ENCODE data around the gene LRP3. TPM values are rescaled to one million over a fixed set of nuclear protein-coding genes. Genes with fewer than 3 reads are reported as not detected.

Gene LRP3
- total RNA-seq, 1 experiment from 2014 or later, result 20.4 TPM

DNA sequence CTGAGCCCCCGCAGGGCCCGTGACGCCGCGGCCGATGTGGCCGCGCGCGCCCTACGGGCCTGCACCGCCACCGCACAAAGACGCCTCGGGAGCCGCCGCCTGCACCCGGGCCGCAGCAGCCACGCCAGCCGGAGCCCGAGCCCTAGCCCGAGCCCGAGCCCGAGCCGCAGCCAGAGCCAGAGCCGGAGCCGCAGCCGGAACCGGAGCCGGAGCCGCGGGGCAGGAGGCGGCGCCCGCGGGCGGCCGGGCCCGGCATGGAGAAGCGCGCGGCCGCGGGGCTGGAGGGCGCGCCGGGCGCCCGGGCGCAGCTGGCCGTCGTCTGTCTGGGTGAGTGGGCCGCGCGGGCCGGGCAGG lies 379 bp downstream of the LRP3 start:
- no peaks in the 10 kb centered on the region for H3K9me3 ChIP-seq (ENCODE audit: low read length)
- intact Hi-C loops (cut with micrococcal nuclease), result no loop called here
- H3K9ac ChIP-seq (ENCODE audit: low read length), result no peak overlapping the region; the same call in 1 of the 2 replicates
- CTCF ChIA-PET, result no interaction called here
- no peaks in the 10 kb centered on the region for H3K4me1 ChIP-seq (ENCODE audit: insufficient read depth, low read length)
- POLR2A ChIA-PET (ENCODE audit: unreplicated experiment), result no interaction called here
- H3K9me2 ChIP-seq (replicated peaks; ENCODE audit: low read length), result no peaks in the 10 kb centered on the region
- no peaks in the 10 kb centered on the region for H4K20me1 ChIP-seq (ENCODE audit: low read length)
- H3K36me3 ChIP-seq (ENCODE audit: low read depth, low read length), result no peaks in the 10 kb centered on the region
- TF ChIP-seq EZH2phosphoT487 (IDR thresholded peaks at IDR 0.05; ENCODE audit: borderline replicate concordance, low read length), result no peak
- no peaks in the 10 kb centered on the region for H3K27me3 ChIP-seq (ENCODE audit: low read length)
- H3K27ac ChIP-seq (ENCODE audit: low read length), result no peak overlapping the region
- H3K79me2 ChIP-seq (ENCODE audit: low read length), result no peaks in the 10 kb centered on the region
- ATAC-seq (peak; percentile 39), DNase-seq (no peak)
- no peaks in the 10 kb centered on the region for H3F3A ChIP-seq (ENCODE audit: low read length, unreplicated experiment)
- H2AFZ ChIP-seq (ENCODE audit: low read length), result peak overlapping the region; percentile 81; the same call in 1 of the 2 replicates
- H3K4me3 ChIP-seq (ENCODE audit: low read length), result peak overlapping the region; percentile 72; the same call in 1 of the 2 replicates
- peak overlapping the region; percentile 89 for H3K4me2 ChIP-seq (ENCODE audit: low read length)
- BruUV-seq (replicated peaks), result no TSS peak

DNA sequence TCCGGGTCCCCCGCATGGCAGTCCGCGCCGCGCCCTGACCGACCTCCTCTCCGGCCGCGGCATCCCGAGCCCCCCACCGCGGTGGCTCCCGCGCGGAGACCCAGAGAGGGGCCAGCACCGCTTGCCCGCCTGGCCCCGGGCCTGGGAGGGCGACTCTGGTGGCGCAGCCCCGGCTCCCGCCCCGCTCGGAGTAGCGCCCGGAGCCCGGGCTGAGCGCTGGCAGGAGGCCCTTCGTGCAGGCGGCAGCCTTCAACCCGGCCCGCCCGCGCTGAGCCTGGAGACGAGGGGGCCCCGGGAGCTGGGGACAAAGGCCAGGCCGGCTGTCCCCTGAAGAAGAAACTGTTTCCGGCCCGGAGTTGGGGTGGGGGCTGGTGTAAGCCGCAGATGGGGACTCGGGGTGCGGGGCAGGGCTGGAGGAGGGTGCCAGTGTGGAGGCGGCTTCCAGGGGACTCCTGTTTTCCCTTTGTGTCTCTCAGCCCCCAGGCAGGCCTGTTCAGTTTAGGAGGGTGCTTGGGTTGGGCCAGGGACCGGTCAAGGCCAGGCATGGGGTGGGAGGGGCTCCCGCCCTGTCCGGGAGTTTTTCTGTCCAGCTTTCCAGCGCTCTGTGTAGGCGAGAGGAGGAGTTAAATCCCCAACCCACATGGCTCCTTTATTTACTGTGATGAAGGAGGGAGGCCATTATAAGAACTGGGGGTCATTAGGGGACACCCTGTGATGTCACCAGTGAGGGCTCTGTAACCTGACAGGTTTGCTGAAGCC lies 935 bp downstream of the LRP3 start:
- Histone ChIP-seq H3K9me3 (ENCODE audit: low read length) (no peaks in the 10 kb centered on the region), H3K79me2 (ENCODE audit: low read length) (no peaks in the 10 kb centered on the region), H3K4me1 (ENCODE audit: insufficient read depth, low read length) (no peaks in the 10 kb centered on the region), H3K4me2 (ENCODE audit: low read length) (peak overlapping the region; percentile 89), H3K27ac (ENCODE audit: low read length) (no peak overlapping the region), H3K9ac (ENCODE audit: low read length) (peak overlapping the region; percentile 53; the same call in 1 of the 2 replicates), H4K20me1 (ENCODE audit: low read length) (no peaks in the 10 kb centered on the region), H3K9me2 (replicated peaks; ENCODE audit: low read length) (no peaks in the 10 kb centered on the region), H3K36me3 (ENCODE audit: low read depth, low read length) (no peaks in the 10 kb centered on the region), H3K27me3 (ENCODE audit: low read length) (no peaks in the 10 kb centered on the region), H3K4me3 (ENCODE audit: low read length) (peak overlapping the region; percentile 72), H3F3A (ENCODE audit: low read length, unreplicated experiment) (no peaks in the 10 kb centered on the region), H2AFZ (ENCODE audit: low read length) (peak overlapping the region; percentile 81)
- intact Hi-C loops (cut with micrococcal nuclease), result no loop called here
- TF ChIP-seq CTCF (conservative IDR thresholded peaks at IDR 0.05; ENCODE audit: low read depth, low read length) (no peak), EZH2phosphoT487 (IDR thresholded peaks at IDR 0.05; ENCODE audit: borderline replicate concordance, low read length) (no peak), EZH2 (IDR thresholded peaks at IDR 0.05; ENCODE audit: low read length, unreplicated experiment) (no peak)
- DNase-seq (peak; percentile 13), ATAC-seq (peak; percentile 58)
- POLR2A ChIA-PET (ENCODE audit: unreplicated experiment), result interaction anchor here (0.5 kb wide), 2 partner anchors 8 to 179 kb away, joined by 4 to 5 read pairs; no protein-coding TSS in a partner anchor
- BruUV-seq (replicated peaks), result no TSS peak
- CTCF ChIA-PET, result no interaction called here

GRCh38 chr19:33195645-33196347 lies 1.7 kb downstream of the LRP3 start:
- CTCF ChIA-PET, result no interaction called here
- intact Hi-C loops (cut with micrococcal nuclease), result no loop called here

More at GRCh38 chr19:33195645-33196347, 1.7 kb downstream of the LRP3 start:
- POLR2A ChIA-PET (ENCODE audit: unreplicated experiment), result interaction anchor here (0.5 kb wide), 2 partner anchors 8 to 178 kb away, joined by 4 to 5 read pairs; no protein-coding TSS in a partner anchor
- H2AFZ ChIP-seq (ENCODE audit: low read length), result peak overlapping the region; percentile 81; the same call in 1 of the 2 replicates
- no peaks in the 10 kb centered on the region for H3F3A ChIP-seq (ENCODE audit: low read length, unreplicated experiment)
- ATAC-seq (no peak; the same call in 1 of the 2 replicates), DNase-seq (no peak)
- H4K20me1 ChIP-seq (ENCODE audit: low read length), result no peaks in the 10 kb centered on the region
- no peaks in the 10 kb centered on the region for H3K4me1 ChIP-seq (ENCODE audit: insufficient read depth, low read length)
- peak overlapping the region; percentile 72 for H3K4me3 ChIP-seq (ENCODE audit: low read length)
- no peaks in the 10 kb centered on the region for H3K79me2 ChIP-seq (ENCODE audit: low read length)
- no peak overlapping the region for H3K27ac ChIP-seq (ENCODE audit: low read length)
- TF ChIP-seq CTCF (conservative IDR thresholded peaks at IDR 0.05; ENCODE audit: low read depth, low read length) (no peak), EZH2phosphoT487 (IDR thresholded peaks at IDR 0.05; ENCODE audit: borderline replicate concordance, low read length) (no peak), EZH2 (IDR thresholded peaks at IDR 0.05; ENCODE audit: low read length, unreplicated experiment) (no peak)
- H3K9me3 ChIP-seq (ENCODE audit: low read length), result no peaks in the 10 kb centered on the region
- H3K27me3 ChIP-seq (ENCODE audit: low read length), result no peaks in the 10 kb centered on the region
- H3K9ac ChIP-seq (ENCODE audit: low read length), result no peak overlapping the region
- BruUV-seq (replicated peaks), result no TSS peak
- H3K9me2 ChIP-seq (replicated peaks; ENCODE audit: low read length), result no peaks in the 10 kb centered on the region
- peak overlapping the region; percentile 89 for H3K4me2 ChIP-seq (ENCODE audit: low read length)
- H3K36me3 ChIP-seq (ENCODE audit: low read depth, low read length), result no peaks in the 10 kb centered on the region
